OCI-LY1 (cell line): ENCODE results near the gene CXCL1.

ENCODE experiments used
- CTCF ChIP-seq: fragments of 200-600 bp; sonication (generic), shearing (Covaris generic); IDR thresholded peaks from 2 replicates; pipeline ENCODE4 v1.5.1; 2017; ENCODE audit warnings: mild to moderate bottlenecking, antibody characterized with exemption, low read length, moderate library complexity, mixed read lengths
- EZH2 ChIP-seq: fragments of 200-600 bp; sonication (generic), shearing (Covaris generic); IDR thresholded peaks from 2 replicates; pipeline ENCODE4 v1.8.0; 2017; ENCODE audit warnings: borderline replicate concordance, mixed run types, mild to moderate bottlenecking, antibody characterized with exemption, low read length, moderate library complexity, mixed read lengths

GRCh38 chr4:73841243-73841925 is 27.8 kb upstream of the CXCL1 start:
- TF ChIP-seq EZH2 (no peak), CTCF (no peak)
